A549 (cell line): ENCODE measurements around the gene PPAN. TPM values are rescaled to one million over a fixed set of nuclear protein-coding genes. Genes with fewer than 3 reads are reported as not detected.

ENCODE experiments used
- ATAC-seq, 2 experiments: fragments of 200-7000 bp in 1 of 2; fragments of >200 bp in 1 of 2; cut with Nextera tagmentation in 1 of 2; cut with Tn5 transposase in 1 of 2; 3 replicates each; pipeline versions ENCODE4 v1.8.0 to v1.9.1; 2018 to 2020; ENCODE audit warnings: mild to moderate bottlenecking in 1 of 2, moderate library complexity in 1 of 2
- CTCF ChIA-PET: fragments of 300-600 bp; sonication (Branson Sonifier 250); formaldehyde crosslinking; extraction: SDS; loops from one replicate; lab custom pipeline; 2021; ENCODE audit warnings: antibody characterized with exemption, inconsistent platforms; lab: Yijun Ruan, JAX
- POLR2A ChIA-PET: fragments of 350-600 bp; formaldehyde crosslinking; extraction: SDS; loops from one replicate; lab custom pipeline; 2021; ENCODE audit warnings: antibody characterized with exemption, inconsistent platforms; lab: Yijun Ruan, JAX
- DNase-seq, 2 experiments: peaks; one replicate each; pipeline versions ENCODE4 v3.0.0 to v3.0.0-alpha.2; 2011 to 2016; ENCODE audit warnings: low read depth in 1 of 2, low spot score in 1 of 2
- FAIRE-seq: peaks from 2 replicates; lab custom pipeline; 2011; peaks lifted over from hg19 to GRCh38; lab: Jason Lieb, UNC
- H3K27ac ChIP-seq, 2 experiments: fragments of >200 bp; sonication (Bioruptor Twin); formaldehyde crosslinking; 3 replicates each; pipeline ENCODE4 v1.5.1; 2016 to 2017
- H3K4me1 ChIP-seq: fragments of >200 bp; sonication (Bioruptor Twin); formaldehyde crosslinking; 3 replicates; pipeline ENCODE4 v1.6.1; 2016
- H3K4me2 ChIP-seq: fragments of >200 bp; sonication (Bioruptor Twin); formaldehyde crosslinking; 3 replicates; pipeline ENCODE4 v1.6.1; 2016
- H3K4me3 ChIP-seq: fragments of >200 bp; sonication (Bioruptor Twin); formaldehyde crosslinking; 3 replicates; pipeline ENCODE4 v1.5.1; 2016
- H3K9me3 ChIP-seq: fragments of >200 bp; sonication (Bioruptor Twin); formaldehyde crosslinking; 3 replicates; pipeline ENCODE4 v1.6.1; 2016
- CBX2 ChIP-seq: fragments of 200-600 bp; sonication (generic); IDR thresholded peaks from 2 replicates; pipeline ENCODE4 v1.6.1; 2016; ENCODE audit warnings: low read depth, mild to moderate bottlenecking, borderline replicate concordance
- CBX8 ChIP-seq: fragments of 200-600 bp; sonication (generic); IDR thresholded peaks from 2 replicates; pipeline ENCODE4 v1.6.1; 2016
- CHD2 ChIP-seq: fragments of 150-350 bp; IDR thresholded peaks from 2 replicates; pipeline ENCODE4 v1.6.1; 2014; ENCODE audit warnings: low read length; ENCODE audit not compliant: partially characterized antibody
- CTCF ChIP-seq: fragments of >200 bp; sonication (Bioruptor Twin); formaldehyde crosslinking; IDR thresholded peaks from 3 replicates; pipeline ENCODE4 v1.5.1; 2016
- EP300 ChIP-seq, 2 experiments: fragments of >200 bp; sonication (Bioruptor Twin); formaldehyde crosslinking; IDR thresholded peaks; 2 replicates in 1 of 2; 3 replicates in 1 of 2; pipeline ENCODE4 v1.6.1; 2016 to 2017
- ESRRA ChIP-seq: fragments of 150-350 bp; IDR thresholded peaks from 2 replicates; pipeline ENCODE4 v1.6.1; 2014; ENCODE audit warnings: mild to moderate bottlenecking, low read length, borderline replicate concordance
- FOSB ChIP-seq: fragments of 250-450 bp; sonication (Bioruptor Pico); IDR thresholded peaks from 2 replicates; pipeline ENCODE4 v1.5.0; 2020; ENCODE audit warnings: mild to moderate bottlenecking, moderate library complexity
- FOXS1 ChIP-seq: fragments of 250-450 bp; sonication (Bioruptor Pico); IDR thresholded peaks from 2 replicates; pipeline ENCODE4 v1.5.0; 2020; ENCODE audit warnings: mild to moderate bottlenecking, moderate library complexity
- GATA3 ChIP-seq: IDR thresholded peaks from 2 replicates; pipeline ENCODE4 v1.6.1; 2012; ENCODE audit warnings: borderline replicate concordance
- HDAC2 ChIP-seq: fragments of 200-600 bp; sonication (generic); IDR thresholded peaks from 2 replicates; pipeline ENCODE4 v1.6.1; 2016
- HEYL ChIP-seq: fragments of 250-450 bp; sonication (Bioruptor Pico); IDR thresholded peaks from 2 replicates; pipeline ENCODE4 v1.8.0; 2021; ENCODE audit warnings: mild to moderate bottlenecking, moderate library complexity
- JUN ChIP-seq, 2 experiments: fragments of >200 bp; sonication (Bioruptor Twin); formaldehyde crosslinking; IDR thresholded peaks; 2 replicates in 1 of 2; 3 replicates in 1 of 2; pipeline ENCODE4 v1.6.1; 2016 to 2017
- JUNB ChIP-seq: fragments of >200 bp; sonication (Bioruptor Twin); formaldehyde crosslinking; IDR thresholded peaks from 2 replicates; pipeline ENCODE4 v1.6.1; 2016
- MYC ChIP-seq: IDR thresholded peaks from 2 replicates; pipeline ENCODE4 v1.6.1; 2012; ENCODE audit warnings: mild to moderate bottlenecking, inconsistent platforms, low read length, improper control_type of control experiment, borderline replicate concordance
- NR3C1 ChIP-seq: fragments of >200 bp; sonication (Bioruptor Twin); formaldehyde crosslinking; IDR thresholded peaks from 3 replicates; pipeline ENCODE4 v1.6.1; 2017
- PHF8 ChIP-seq: fragments of 200-600 bp; sonication (generic); IDR thresholded peaks from 2 replicates; pipeline ENCODE4 v1.6.1; 2016; ENCODE audit warnings: low read depth, mild to moderate bottlenecking, antibody characterized with exemption, moderate library complexity, borderline replicate concordance
- POLR2AphosphoS2 ChIP-seq: conservative IDR thresholded peaks from 2 replicates; pipeline ENCODE4 v1.6.1; 2012; ENCODE audit warnings: low read length, improper control_type of control experiment, inconsistent platforms
- RARB ChIP-seq: fragments of 250-450 bp; sonication (Bioruptor Pico); IDR thresholded peaks from 2 replicates; pipeline ENCODE4 v1.8.0; 2021; ENCODE audit warnings: mild to moderate bottlenecking, moderate library complexity
- REST ChIP-seq: fragments of 200-600 bp; sonication (generic); IDR thresholded peaks from 2 replicates; pipeline ENCODE4 v1.6.1; 2016; ENCODE audit warnings: antibody characterized with exemption, mild to moderate bottlenecking, moderate library complexity
- SMC3 ChIP-seq: fragments of >200 bp; sonication (Bioruptor Twin); formaldehyde crosslinking; IDR thresholded peaks from 3 replicates; pipeline ENCODE4 v1.6.1; 2018; ENCODE audit warnings: inconsistent platforms
- SREBF2 ChIP-seq: fragments of 450-650 bp; IDR thresholded peaks from 2 replicates; pipeline ENCODE4 v1.6.1; 2014; ENCODE audit warnings: mild to moderate bottlenecking, moderate library complexity
- TFCP2L1 ChIP-seq: fragments of 250-450 bp; sonication (Bioruptor Pico); IDR thresholded peaks from 2 replicates; pipeline ENCODE4 v1.5.0; 2021; ENCODE audit warnings: mild to moderate bottlenecking
- TP53 ChIP-seq: fragments of 250-450 bp; sonication (Bioruptor Pico); IDR thresholded peaks from 2 replicates; pipeline ENCODE4 v1.5.0; 2021; ENCODE audit warnings: mild to moderate bottlenecking, moderate library complexity
- ZFP36 ChIP-seq: fragments of 450-650 bp; IDR thresholded peaks from 2 replicates; pipeline ENCODE4 v1.6.1; 2014; ENCODE audit warnings: borderline replicate concordance; ENCODE audit not compliant: partially characterized antibody
- ZSCAN20 ChIP-seq: fragments of 250-450 bp; sonication (Bioruptor Pico); IDR thresholded peaks from 2 replicates; pipeline ENCODE4 v1.8.0; 2022; ENCODE audit warnings: mild to moderate bottlenecking, moderate library complexity
- WGBS: methylation state at CpG from one replicate; pipeline ENCODE4 v1.1.6; 2017; ENCODE audit errors: missing lambda C conversion rate; 5-methylcytosine and 5-hydroxymethylcytosine counted together
- polyA plus RNA-seq, 4 experiments: library from polyadenylated mRNA; depleted of rRNA in 3 of 4; stranded (reverse); fragments of >200 nt; fragmentation: RNase III in 1 of 4; extraction: RNeasy Plus Mini Kit Qiagen cat#74134 plus additional on column Dnase treatment in 1 of 4; gene quantifications; 2 replicates in 3 of 4; 3 replicates in 1 of 4; pipeline ENCODE4 v1.2.3, GENCODE V29; 2011 to 2017
- TF ChIP-seq, protein P1 (sequence below): IDR thresholded peaks from 2 replicates; pipeline ENCODE4 v1.6.1; 2012

PPAN gene
- polyA plus RNA-seq, 2 of the 4 experiments (the other 2 are of a cell fraction), result 26.6 to 65.0 TPM

DNA sequence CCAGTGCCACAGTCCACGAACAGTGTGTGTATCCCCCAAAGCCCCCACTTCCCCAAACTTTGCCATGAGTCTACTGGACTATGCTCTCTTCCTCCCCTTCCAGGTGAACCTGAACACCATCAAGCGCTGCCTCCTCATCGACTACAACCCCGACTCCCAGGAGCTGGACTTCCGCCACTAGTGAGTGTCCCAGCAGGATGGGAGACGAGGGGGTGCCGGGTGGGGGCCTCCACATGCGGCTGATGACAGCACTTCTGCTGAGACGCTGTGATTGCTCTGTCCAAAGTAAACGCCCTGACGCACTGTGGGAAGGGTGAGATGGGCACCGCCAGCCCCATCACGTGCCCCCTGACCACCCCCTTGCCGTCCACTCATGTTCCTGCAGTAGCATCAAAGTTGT is 3.4 kb downstream of the PPAN start:
- H3K9me3 ChIP-seq, result no peaks in the 10 kb centered on the region
- TF ChIP-seq CHD2 (no peak), CBX2 (no peak), ZFP36 (no peak), HEYL (CRISPR knock-in tag) (no peak), ZSCAN20 (no peak), PHF8 (no peak), TP53 (no peak), CBX8 (no peak), POLR2AphosphoS2 (no peak), MYC (no peak), SREBF2 (no peak), HDAC2 (no peak), JUNB (no peak), JUN (IDR thresholded peaks at IDR 0.05) (no peak), RARB (CRISPR knock-in tag) (no peak)
- TF ChIP-seq, protein P1, sequence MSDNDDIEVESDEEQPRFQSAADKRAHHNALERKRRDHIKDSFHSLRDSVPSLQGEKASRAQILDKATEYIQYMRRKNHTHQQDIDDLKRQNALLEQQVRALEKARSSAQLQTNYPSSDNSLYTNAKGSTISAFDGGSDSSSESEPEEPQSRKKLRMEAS, result no peak
- no peak for FAIRE-seq
- ATAC-seq, result no peak
- H3K4me3 ChIP-seq, result no peak overlapping the region
- no peak for DNase-seq
- peaks cover 33% of the 10 kb centered on the region; the same call in 2 of the 3 replicates for H3K4me1 ChIP-seq
- ChIA-PET CTCF (interaction anchor here (0.6 to 3.9 kb wide), 4 partner anchors 10 to 498 kb away, joined by 3 to 20 read pairs (median 10); partner anchors contain the start of gene EIF3G), POLR2A (no interaction called here)
- H3K27ac ChIP-seq, result no peak overlapping the region
- 95% methylated on average over 5 of the region's 14 CpGs for WGBS
- no peak overlapping the region for H3K4me2 ChIP-seq

DNA sequence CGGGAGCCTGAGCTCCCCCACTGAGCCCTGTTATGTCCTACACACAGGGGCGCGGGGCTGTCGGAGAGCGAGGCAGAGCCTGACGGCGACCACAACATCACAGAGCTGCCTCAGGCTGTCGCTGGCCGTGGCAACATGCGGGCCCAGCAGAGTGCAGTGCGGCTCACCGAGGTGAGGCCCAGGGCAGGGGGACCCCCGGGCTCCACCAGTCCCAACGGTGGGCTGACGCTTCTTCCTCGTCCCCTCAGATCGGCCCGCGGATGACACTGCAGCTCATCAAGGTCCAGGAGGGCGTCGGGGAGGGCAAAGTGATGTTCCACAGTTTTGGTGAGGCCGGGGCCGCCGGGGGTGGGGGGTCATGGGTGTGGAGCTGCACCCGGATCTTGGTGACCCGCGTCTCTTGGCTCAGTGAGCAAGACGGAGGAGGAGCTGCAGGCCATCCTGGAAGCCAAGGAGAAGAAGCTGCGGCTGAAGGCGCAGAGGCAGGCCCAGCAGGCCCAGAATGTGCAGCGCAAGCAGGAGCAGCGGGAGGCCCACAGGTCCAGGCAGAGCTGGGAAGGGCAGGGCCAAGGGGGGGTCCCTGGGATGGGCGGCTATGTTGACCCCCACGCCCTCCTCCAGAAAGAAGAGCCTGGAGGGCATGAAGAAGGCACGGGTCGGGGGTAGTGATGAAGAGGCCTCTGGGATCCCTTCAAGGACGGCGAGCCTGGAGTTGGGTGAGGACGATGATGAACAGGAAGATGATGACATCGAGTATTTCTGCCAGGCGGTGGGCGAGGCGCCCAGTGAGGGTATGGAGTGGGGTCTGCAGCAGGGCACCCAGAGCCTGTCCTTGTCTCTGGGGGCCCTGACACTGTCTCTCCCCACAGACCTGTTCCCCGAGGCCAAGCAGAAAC is 4.2 kb downstream of the PPAN start:
- Histone ChIP-seq H3K4me2 (no peak overlapping the region), H3K4me1 (peaks cover 33% of the 10 kb centered on the region; the same call in 2 of the 3 replicates), H3K4me3 (no peak overlapping the region), H3K27ac (no peak overlapping the region), H3K9me3 (no peaks in the 10 kb centered on the region)
- POLR2A ChIA-PET, result no interaction called here
- ATAC-seq (no peak), DNase-seq (no peak), FAIRE-seq (no peak)
- whole genome bisulfite sequencing, result 86% methylated on average over 17 of the region's 44 CpGs
- CTCF ChIA-PET, result interaction anchor here (1.5 to 3.9 kb wide), 3 partner anchors 10 to 179 kb away, joined by 4 to 20 read pairs (median 16); partner anchors contain the start of gene EIF3G
- TF ChIP-seq REST (no peak), FOSB (no peak), CTCF (no peak), GATA3 (no peak), EP300 (IDR thresholded peaks at IDR 0.05) (no peak), JUNB (no peak), ZFP36 (no peak), ESRRA (no peak), CHD2 (no peak), TFCP2L1 (CRISPR knock-in tag) (no peak), FOXS1 (no peak), NR3C1 (no peak), SMC3 (no peak)
- TF ChIP-seq, protein P1, result no peak
